ENCODE measurements around the gene EXTL1. TPM values are rescaled to one million over a fixed set of nuclear protein-coding genes. Genes with fewer than 3 reads are reported as not detected.

The EXTL1 gene
- polyA plus RNA-seq, 4 donors = 1.0 to 1.7 (median 1.4) TPM

GRCh38 chr1:26064553-26064952 lies 43.0 kb downstream of the EXTL1 start:
- no peak for DNase-seq (ENCODE audit: low read depth in 4 of 4, low spot score in 3 of 4)

- DNase-seq (ENCODE audit: low read depth in 4 of 4, low spot score in 3 of 4) = no peak
Measured at GRCh38 chr1:26066160-26066559, 44.6 kb downstream of the EXTL1 start.

- no peak for DNase-seq (ENCODE audit: low read depth in 4 of 4, low spot score in 3 of 4)
Measured at GRCh38 chr1:26066857-26067256, 45.3 kb downstream of the EXTL1 start.

GRCh38 chr1:26067432-26067911 lies 45.9 kb downstream of the EXTL1 start, which contains the start of gene TRIM63:
TSS of gene TRIM63 (minus strand) at chr1:26067630. CDS start at chr1:26067494, 136 bp downstream.
- DNase-seq (ENCODE audit: low read depth in 4 of 4, low spot score in 3 of 4) = no peak

DNA sequence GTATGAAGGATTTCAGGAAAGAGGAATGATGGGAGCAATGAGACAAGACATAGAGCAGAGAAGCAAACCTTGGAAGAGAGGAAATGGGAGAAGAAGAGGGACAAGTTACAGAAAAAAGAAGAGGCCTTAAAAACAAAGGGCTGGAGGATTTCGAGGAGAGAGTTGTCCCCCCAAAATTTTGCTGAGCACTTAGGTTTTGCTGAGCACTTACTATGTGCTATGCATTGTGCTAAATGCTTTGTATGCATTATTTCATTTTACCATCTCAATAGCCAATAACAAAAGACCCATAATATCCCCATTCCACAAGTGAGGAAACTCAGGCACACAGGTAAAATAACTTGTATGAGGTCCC lies 48.3 kb downstream of the EXTL1 start:
- DNase-seq (ENCODE audit: low read depth in 4 of 4, low spot score in 3 of 4) = no peak

- DNase-seq (ENCODE audit: low read depth in 4 of 4, low spot score in 3 of 4) = no peak
Measured at GRCh38 chr1:26070296-26070962, 48.9 kb downstream of the EXTL1 start.

GRCh38 chr1:26070963-26071342 lies 49.4 kb downstream of the EXTL1 start:
- no peak for DNase-seq (ENCODE audit: low read depth in 4 of 4, low spot score in 3 of 4)

DNA sequence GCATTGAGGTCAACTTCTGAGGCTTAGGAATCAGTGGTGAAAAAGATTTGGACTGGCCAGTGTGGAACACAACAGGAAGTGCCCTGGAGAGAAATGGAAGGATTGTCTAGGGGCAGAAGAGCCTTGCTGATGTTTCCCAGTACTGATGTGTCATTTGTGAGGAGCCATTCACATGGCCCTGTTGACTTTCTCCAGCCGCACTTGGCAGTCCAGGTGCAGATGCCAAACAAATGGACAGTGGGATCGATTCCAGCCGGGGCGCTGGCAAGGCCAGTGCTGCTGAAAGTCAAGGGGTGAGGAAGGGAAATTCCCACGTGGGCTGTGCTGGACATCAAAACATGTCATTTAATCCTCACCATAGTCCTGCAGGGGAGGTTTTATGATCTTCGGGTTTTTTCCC lies 50.7 kb downstream of the EXTL1 start:
- DNase-seq (ENCODE audit: low read depth in 4 of 4, low spot score in 3 of 4) = no peak

DNA sequence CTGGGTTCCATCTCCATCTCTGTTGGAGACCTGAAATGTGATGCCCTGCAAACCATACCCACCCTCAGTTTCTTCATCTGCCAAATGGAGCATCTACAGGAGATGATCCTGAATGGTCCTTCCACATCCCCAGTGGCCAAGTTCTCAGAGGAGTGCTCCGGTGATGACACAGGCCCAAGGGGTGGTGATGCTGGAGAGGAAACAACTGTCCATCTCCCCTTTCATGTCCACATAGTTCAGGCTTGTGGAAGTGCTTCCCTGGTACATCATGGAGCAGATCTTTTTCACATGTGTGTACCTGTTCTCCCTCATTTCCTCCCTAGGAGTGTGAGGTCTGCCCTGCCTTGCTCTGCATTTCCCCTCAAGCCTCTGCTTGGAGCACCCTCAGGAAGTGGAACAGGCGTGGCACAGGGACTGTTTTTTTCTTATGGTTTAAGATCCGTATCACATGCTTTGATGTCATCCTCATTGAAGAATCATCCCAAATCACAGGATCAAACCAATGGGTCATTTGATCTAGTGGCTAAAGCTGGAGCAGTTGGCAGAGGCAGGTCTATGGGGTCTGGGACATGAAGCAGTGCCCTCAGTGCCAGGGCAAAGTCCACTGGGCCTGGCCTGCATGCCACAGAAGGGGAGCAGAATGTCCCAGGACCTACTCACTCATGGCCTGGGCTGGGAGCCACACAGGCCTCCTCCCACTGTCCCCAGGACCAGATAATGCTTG lies 54.0 kb downstream of the EXTL1 start:
- DNase-seq (ENCODE audit: low read depth in 4 of 4, low spot score in 3 of 4) = no peak

GRCh38 chr1:26077524-26077923 lies 55.9 kb downstream of the EXTL1 start:
- DNase-seq (ENCODE audit: low read depth in 4 of 4, low spot score in 3 of 4) = no peak

DNA sequence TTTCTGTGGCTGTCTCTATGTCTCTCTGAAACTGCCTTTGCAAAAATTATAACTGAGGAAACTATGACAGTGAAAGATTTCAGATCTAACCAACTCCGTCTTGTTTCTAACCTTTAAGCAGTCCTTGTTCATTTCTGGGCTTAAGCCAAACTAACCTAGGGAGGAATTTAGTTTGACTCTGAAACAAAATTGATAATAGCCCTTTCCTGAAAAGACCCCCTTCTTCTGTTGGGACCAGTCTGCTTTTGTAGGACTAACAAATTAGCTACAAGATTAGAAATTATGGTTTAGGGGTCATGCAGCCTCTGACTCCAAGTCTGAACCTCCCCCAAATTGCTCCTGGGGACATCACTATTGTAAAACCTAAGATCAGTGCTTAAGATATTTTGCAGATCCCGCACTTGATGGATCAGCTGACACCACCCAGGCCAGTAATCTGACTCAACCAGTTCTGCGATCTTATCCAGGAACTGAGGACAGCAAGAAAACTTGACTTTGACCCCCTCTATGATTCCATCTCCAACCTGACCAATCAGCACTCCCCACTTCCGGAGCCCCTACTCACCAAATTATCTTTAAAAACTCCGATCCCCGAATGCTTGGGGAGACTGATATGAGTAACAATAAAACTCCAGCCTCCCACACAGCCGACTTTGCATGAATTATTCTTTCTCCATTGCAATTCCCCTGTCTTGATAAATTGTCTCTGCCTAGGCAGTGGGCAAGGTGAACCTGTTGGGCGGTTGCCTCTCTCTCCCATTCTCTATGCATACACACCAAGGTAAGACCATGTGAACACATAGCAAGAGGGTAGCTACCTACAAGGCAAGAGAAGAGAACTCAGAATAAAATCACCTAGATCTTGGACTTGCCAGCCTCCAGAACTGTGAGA lies 57.0 kb downstream of the EXTL1 start:
- DNase-seq (ENCODE audit: low read depth in 4 of 4, low spot score in 3 of 4) = no peak

DNA sequence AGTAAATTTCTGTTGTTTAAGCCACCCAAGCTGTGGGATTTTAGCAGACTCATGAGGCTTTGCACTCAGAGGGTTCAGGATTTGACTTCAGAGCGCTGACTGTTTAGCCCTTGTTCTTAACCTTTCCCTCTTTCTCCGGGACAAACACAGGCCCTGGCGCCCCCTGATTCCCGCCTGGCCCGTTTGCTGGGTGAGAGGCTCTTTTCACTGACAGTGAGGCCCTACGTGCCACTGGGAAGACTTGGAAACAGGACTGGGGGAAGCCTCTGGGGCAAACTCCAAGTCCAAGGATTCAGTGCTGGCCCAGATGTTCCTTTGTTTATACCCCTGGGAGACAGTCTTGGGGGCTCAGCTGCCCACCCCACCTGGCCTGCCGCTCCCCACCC lies 57.6 kb downstream of the EXTL1 start:
- no peak for DNase-seq (ENCODE audit: low read depth in 4 of 4, low spot score in 3 of 4)

GRCh38 chr1:26079960-26080814 lies 58.6 kb downstream of the EXTL1 start:
- DNase-seq (ENCODE audit: low read depth in 4 of 4, low spot score in 3 of 4) = no peak

DNA sequence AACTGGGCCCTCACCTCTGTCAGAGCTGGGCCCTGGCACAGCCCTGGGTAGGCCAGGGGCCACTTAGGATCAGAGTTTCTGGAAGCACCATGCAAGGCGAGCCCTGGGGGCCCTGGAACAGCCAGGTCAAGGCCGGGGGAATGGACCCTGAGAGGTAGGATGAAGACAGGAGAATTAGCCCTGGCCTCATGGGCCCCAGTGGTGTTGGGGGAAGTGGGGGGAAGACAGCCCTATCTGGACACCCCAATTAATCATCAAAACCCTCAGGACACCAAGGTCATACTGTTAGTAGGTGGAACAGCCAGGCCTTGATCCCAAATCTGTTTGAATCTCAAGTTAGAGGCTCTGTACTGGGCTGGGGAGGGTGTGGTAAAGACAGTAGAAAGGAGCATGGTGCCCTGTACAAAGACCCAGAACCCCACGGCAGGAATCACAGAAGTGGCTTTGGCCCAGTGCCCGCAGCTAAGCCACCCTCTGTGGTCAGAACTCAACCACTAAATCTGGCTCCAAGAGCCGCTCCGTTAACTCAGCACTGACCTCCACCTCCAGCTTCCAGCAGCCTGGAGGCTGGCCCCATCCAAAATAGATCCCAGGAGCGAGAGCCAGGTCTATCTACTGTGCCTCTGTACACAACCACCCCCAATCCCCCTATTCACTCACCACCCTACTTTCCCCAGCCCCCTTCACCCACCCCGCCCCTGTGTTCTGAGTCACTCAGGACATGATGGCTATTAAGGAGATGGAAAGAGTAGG lies 59.9 kb downstream of the EXTL1 start:
- DNase-seq (ENCODE audit: low read depth in 4 of 4, low spot score in 3 of 4) = no peak

DNA sequence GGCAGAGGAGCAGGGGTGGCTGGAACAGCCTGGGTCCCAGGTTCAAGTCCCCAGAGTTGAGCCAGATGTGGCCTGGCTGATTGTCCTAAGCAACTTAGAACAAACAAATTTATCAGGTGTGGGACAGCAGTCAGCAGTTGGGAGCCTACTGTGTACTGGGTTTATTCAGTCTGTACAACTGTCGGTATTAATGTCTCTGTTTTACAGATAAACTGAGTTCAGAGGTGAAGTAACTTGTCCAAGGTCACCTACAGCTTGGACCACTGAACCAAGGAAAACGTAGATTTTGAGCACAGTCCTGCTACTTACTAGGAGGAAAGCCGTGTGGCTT lies 60.4 kb downstream of the EXTL1 start:
- no peak for DNase-seq (ENCODE audit: low read depth in 4 of 4, low spot score in 3 of 4)

DNA sequence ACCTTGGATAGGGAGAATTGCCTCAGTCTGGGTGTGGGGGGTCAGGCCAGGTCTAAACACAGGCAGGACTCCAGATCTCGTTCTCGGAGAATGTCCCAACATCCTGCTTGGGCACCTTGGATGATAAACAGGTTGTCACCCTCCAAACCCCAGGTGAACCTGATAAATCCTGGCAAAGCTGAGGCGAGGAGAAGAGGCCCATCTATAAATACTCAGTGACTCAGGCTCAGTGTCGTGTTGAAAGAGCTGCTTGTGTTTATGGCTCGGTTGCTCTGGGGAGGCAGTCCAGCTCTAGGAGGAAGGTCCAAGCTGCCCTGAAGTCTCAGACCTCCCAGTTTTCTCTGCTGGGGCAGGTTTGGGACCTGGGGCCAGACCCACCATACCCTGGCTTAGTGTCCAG lies 61.6 kb downstream of the EXTL1 start:
- DNase-seq (ENCODE audit: low read depth in 4 of 4, low spot score in 3 of 4) = no peak

DNA sequence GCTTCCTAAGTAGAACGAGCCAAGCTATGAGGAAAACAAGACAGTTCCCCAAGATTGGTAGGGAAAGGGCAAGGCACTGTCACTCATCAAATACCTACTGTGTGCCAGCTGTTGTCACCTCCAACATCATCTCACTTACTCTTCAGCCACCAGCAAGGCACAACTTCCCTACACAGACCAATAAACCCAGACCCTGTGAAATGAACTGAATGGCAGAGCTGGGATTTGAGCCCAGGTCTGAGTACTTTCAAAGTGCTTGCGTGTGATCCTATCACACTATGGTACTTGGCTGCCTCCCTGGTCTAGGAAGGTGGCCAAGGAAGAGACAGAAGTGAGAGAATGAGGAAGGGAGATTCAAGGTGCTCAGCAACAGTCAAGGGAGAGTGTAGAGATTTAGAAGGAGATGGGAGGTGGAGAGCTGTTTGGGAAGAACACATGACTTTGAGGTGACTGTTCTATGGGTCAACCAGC lies 62.6 kb downstream of the EXTL1 start:
- no peak for DNase-seq (ENCODE audit: low read depth in 4 of 4, low spot score in 3 of 4)

DNA sequence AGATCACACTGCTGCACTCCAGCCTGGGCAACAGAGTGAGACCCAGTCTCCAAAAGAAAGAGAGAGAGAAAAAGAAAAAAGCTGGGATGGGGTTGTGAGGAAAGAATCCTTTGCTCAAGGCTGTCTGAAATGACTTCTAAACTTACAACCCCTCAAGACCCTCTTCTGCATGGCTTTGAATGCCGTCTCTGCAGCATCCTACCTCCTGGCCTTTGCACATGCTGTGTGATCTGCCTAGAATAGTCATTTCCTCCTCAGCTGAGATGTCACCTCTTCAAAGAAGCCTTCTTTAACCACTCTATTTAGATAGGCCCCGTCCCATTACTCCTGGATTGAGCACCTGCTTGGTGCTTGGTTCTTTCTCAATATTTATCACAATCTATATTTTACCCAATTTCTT lies 63.3 kb downstream of the EXTL1 start:
- DNase-seq (ENCODE audit: low read depth in 4 of 4, low spot score in 3 of 4) = no peak
